HG02678 (cell line): ENCODE measurements around the gene RGS5.

Experiments used
- ATAC-seq: cut with Tn5 transposase; IDR thresholded peaks from one replicate; pipeline ENCODE4 v1.9.1; 2021; ENCODE audit warnings: mild to moderate bottlenecking, moderate library complexity; ENCODE audit not compliant: unreplicated experiment

The RGS5 gene

DNA sequence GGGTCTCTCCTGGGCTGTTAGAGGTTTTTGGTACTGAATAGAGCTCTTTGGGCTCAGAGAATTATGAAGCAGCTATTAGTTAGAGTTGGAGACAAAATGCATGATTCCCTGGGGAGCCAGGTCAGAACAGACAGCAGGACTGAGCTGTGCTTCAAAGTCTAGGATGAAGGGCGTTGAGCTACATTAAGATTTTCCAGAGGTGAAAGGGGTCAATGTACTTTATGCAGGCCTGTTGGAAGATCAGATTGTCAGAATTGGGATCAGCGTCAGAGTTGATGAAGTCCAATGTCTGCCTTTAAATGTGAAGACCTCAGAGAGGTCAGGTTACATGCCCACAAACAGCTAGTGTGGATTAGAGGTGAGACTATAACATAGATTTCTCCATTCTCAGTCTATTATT is 53.8 kb downstream of the RGS5 start:
- no peak for ATAC-seq

- no peak for ATAC-seq
Measured at GRCh38 chr1:163147019-163147418, 55.7 kb downstream of the RGS5 start.

GRCh38 chr1:163145435-163145834 is 57.3 kb downstream of the RGS5 start:
- no peak for ATAC-seq

GRCh38 chr1:163144418-163144817 is 58.3 kb downstream of the RGS5 start:
- ATAC-seq = no peak

DNA sequence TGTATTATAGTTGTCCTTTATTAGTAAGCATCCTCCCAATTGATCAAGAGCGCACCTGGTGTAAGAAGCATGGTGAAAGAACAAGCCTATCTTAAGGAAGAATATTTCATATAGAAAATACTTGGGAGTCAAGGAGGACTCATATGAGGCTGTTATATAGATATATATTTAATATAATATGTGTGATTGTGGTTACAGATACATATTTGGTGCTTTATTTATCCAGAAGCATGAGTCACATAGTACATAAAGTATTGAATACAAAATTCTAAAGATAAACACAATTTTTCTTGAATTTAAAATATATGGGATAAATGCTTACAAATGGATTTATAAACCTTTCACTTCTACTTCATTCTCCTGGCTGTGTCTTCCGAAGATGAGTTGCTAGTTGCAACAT is 60.6 kb downstream of the RGS5 start:
- no peak for ATAC-seq

- no peak for ATAC-seq
Measured at GRCh38 chr1:163141556-163141955, 61.2 kb downstream of the RGS5 start.

DNA sequence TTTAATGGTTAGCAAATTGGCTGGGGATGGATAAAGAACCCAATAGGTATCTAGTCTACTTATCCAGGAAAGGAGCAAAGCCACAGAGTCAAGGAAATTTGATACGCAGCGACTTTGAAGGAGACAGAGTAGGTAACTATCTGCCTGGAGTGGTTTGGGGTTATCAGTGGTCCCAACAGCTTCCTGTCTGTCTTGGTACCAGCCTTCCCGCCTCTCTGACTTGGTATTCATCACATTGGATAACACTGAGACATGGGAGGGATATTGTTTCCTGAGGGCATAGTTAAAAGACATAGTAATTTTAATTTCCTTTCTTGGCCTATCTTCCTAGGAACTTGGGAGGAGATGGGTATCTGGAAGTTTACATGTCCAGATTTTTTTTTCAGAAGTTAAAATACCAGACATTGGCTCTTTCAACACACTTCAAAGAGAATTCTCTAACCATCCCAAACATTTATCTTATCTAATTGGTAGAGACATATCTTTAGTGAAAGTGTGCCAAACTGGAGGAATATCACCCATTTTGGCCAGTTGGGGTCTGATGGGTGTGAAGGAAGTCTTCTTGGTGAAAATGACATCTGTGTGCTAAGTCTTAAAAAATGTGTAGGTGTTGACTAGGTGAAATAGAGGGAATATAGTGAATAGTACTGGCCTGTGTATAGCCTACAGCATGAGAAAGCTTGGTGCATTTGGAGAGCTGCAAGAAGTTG is 65.0 kb downstream of the RGS5 start:
- ATAC-seq = no peak

DNA sequence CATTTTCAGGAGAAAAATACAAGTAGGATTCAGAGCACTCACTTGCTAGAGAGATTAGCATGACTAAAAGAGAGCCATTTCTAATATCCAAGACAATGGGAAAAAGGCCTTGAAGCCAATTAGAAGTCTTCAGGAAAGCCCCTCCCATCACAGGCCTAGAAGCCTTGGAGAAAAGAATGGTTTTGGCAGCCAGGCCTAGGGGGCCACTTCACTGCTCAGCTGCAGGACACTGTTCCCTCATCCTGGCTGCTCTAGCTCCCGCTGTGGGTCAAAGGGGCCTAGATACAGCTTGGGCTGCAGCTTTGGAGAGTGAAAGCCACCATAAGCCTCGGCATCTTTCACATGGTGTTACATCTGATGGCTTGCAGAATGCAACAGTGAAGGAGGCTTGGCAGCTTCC is 70.7 kb downstream of the RGS5 start:
- no peak for ATAC-seq

DNA sequence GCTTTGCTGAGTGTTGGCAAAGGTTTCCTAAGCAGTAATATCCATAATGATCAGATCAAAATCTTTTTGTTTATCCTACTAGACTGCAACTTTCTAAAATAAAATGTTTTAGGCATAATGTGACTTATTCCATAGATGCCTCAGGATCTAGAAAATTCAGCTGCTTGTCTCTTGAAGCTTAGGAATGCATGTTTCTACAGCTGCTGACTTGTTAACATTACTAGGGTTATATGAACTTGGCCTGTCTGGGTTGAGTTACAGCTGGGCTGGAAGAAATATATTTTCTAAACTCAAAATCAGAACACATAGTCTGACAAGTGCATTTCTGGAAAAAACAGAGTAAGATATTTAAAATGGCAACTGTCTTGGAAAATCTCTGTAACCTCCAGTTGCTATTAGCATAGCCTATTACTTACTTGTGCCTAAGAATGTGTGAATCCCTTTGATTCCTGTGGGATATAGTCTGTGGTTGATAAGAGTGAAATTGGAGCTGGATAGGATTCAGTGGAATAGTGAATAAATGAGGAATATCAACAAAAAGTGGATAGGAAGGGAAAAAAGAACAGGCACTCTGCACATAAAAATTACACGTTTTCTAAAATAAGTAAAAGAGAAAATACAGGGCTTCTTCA is 72.4 kb downstream of the RGS5 start:
- no peak for ATAC-seq

- no peak for ATAC-seq
Measured at GRCh38 chr1:163128282-163128681, 74.4 kb downstream of the RGS5 start.

GRCh38 chr1:163124812-163125211 is 77.9 kb downstream of the RGS5 start:
- no peak for ATAC-seq

DNA sequence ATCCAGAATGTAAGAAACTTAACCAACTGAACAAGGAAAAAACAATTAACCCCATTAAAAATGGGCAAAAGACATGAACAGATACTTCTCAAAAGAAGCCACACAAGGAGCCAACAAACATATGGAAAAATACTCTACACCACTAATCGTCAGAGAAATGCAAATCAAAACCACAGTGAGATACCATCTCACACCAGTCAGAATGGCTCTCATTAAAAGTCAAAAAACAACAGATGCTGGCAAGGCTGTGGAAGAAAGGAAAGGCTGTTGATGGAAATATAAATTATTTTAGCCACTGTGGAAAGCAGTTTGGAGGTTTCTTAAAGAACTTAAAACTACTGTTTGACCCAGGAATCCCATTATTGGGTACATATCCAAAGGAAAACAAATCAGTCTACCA is 82.3 kb downstream of the RGS5 start:
- no peak for ATAC-seq

DNA sequence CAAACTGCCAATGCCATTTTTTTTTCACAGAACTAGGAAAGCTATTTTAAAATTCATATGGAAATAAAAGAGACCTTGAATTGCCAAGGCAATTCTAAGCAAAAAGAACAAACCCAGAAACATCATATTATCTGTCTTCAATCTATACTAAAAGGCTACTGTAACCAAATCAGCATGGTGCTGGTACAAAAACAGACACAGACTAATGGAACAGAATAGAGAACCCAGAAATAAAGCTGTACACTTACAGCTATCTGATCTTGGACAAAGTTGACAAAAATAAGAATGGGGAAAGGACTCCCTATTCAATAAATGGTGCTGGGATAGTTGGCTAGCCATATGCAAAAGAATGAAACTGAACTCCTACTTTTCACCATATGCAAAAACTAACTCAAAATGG is 83.0 kb downstream of the RGS5 start:
- no peak for ATAC-seq

GRCh38 chr1:163115887-163116286 is 86.8 kb downstream of the RGS5 start:
- no peak for ATAC-seq

DNA sequence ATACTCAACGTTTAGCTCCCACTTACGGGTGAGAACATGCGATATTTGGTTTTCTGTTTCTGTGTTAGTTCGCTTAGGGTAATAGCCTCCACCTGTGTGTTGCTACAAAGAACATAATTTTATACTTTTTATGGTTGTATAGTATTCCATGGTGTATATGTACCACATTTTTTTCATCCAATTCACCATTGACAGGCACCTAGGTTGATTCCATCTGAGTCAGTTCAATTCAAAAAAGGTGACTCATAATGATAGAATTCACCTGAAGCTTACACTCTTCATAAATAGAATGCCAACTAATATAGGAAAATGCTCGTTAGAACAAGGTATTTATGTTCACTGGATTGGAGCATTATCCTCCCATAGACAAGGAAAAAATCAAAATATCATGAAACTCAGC is 95.1 kb downstream of the RGS5 start:
- no peak for ATAC-seq

- no peak for ATAC-seq
Measured at GRCh38 chr1:163106364-163106987, 96.2 kb downstream of the RGS5 start.

DNA sequence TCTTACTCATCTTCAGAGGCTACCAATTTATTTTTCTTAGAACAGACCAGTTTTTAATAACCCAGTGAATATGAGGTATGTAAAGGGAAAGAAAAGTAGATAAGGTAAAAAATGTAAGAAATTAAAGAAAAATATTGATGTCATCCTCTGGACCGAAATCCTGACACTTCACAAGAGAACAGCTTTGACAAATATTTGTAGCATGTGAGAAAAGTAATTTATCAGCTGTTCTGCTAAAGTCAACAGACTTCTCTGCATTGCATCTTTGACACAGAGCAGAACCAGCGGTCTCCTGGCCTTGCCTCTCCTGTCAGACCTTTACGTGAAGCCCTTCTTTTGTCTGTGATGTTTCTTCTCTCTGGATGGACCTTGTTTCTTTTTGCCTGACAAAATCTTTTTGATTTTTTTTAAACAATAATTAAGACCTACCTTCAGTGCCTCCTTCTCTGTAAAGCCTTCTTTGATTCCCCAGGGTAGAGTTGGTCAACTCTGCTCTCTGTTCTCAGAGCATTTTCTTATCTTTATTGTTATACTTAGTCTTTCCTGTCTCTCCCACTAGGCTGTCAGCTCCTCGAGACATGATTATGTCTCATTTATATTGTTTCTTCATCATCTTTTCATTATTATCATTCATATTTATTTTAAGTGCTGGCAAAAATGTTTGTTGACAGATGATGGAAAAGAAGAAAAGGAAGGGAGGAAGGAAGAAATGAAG is 98.2 kb downstream of the RGS5 start:
- no peak for ATAC-seq

GRCh38 chr1:163102590-163102989 is 100.1 kb downstream of the RGS5 start:
- ATAC-seq = no peak

DNA sequence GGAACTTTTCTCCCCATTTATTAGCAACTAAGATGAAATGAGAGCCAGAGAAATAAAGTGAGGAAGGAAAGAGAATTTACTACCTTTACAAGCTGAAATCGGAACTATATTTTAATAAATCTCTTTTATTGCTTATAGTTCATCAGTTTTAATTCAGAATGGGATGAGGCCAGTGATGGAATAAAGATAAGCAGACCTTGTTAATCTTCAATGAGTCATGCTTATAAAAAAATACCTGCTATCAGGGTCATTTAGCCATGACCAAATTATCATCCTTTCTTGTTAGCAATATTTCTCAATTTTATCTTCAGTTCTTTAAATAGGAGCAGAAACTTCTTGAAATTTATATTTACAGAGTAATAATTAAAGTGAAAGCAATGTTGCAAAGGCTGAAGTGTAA is 107.5 kb downstream of the RGS5 start:
- ATAC-seq = no peak

- ATAC-seq = no peak
Measured at GRCh38 chr1:163094589-163094988, 108.1 kb downstream of the RGS5 start.

GRCh38 chr1:163094182-163094581 is 108.5 kb downstream of the RGS5 start:
- no peak for ATAC-seq

- ATAC-seq = no peak
Measured at GRCh38 chr1:163093579-163093978, 109.1 kb downstream of the RGS5 start.
